Neuronal stem cell (in vitro differentiated cells): ENCODE data around the gene XRCC3.

Source experiments
- DNase-seq: peaks from one replicate; pipeline ENCODE4 v3.0.0-alpha.2; 2013; ENCODE audit warnings: low spot score
- H2AFZ ChIP-seq: one replicate; pipeline ENCODE4 v1.6.1; 2013; ENCODE audit warnings: mild to moderate bottlenecking, low read length, inconsistent platforms
- H2AK5ac ChIP-seq: 2 replicates; pipeline ENCODE4 v1.6.1; 2013; ENCODE audit warnings: low read depth, mild to moderate bottlenecking, inconsistent platforms, low read length, moderate library complexity, mixed read lengths
- H2BK120ac ChIP-seq: 2 replicates; pipeline ENCODE4 v1.6.1; 2013; ENCODE audit warnings: low read depth, mild to moderate bottlenecking, inconsistent platforms, low read length, moderate library complexity, mixed read lengths
- H2BK12ac ChIP-seq: one replicate; pipeline ENCODE4 v1.6.1; 2013; ENCODE audit warnings: low read length, inconsistent platforms
- H2BK15ac ChIP-seq: 2 replicates; pipeline ENCODE4 v1.6.1; 2013; ENCODE audit warnings: mild to moderate bottlenecking, low read length, inconsistent platforms, mixed read lengths
- H2BK5ac ChIP-seq: one replicate; pipeline ENCODE4 v1.6.1; 2013; ENCODE audit warnings: inconsistent platforms, mild to moderate bottlenecking, low read length, moderate library complexity
- H3K14ac ChIP-seq: one replicate; pipeline ENCODE4 v1.6.1; 2013; ENCODE audit warnings: low read length, inconsistent platforms
- H3K18ac ChIP-seq: 2 replicates; pipeline ENCODE4 v1.6.1; 2013; ENCODE audit warnings: low read length, inconsistent platforms
- H3K23ac ChIP-seq: 2 replicates; pipeline ENCODE4 v1.6.1; 2013; ENCODE audit warnings: low read depth, mild to moderate bottlenecking, mixed read lengths, low read length, inconsistent platforms; ENCODE audit not compliant: poor library complexity
- H3K27ac ChIP-seq: replicated peaks from 3 replicates; pipeline ENCODE4 v1.5.1; 2013; ENCODE audit warnings: low read length, inconsistent platforms
- H3K27me3 ChIP-seq, 3 experiments: 2 replicates each; pipeline ENCODE4 v1.6.1; 2013; ENCODE audit warnings: low read length in 3 of 3, mild to moderate bottlenecking in 2 of 3, inconsistent platforms in 1 of 3, low read depth in 1 of 3, mixed read lengths in 1 of 3, moderate library complexity in 1 of 3; ENCODE audit not compliant: control insufficient read depth in 3 of 3, insufficient read depth in 3 of 3
- H3K36me3 ChIP-seq, 2 donors: replicated peaks in 1 of 2; 2 replicates each; pipeline ENCODE4 v1.6.1; 2013; ENCODE audit warnings: low read length in 2 of 2; ENCODE audit not compliant: control insufficient read depth in 2 of 2, insufficient read depth in 2 of 2
- H3K4ac ChIP-seq: 2 replicates; pipeline ENCODE4 v1.6.1; 2013; ENCODE audit warnings: inconsistent platforms, mild to moderate bottlenecking, low read length, moderate library complexity
- H3K4me1 ChIP-seq, 2 donors: 1 replicate in 1 of 2; 2 replicates in 1 of 2; pipeline ENCODE4 v1.6.1; 2013; ENCODE audit warnings: low read length in 2 of 2, low read depth in 1 of 2; ENCODE audit not compliant: control insufficient read depth in 2 of 2, insufficient read depth in 1 of 2
- H3K4me2 ChIP-seq: one replicate; pipeline ENCODE4 v1.6.1; 2013; ENCODE audit warnings: mild to moderate bottlenecking, low read length, inconsistent platforms; ENCODE audit not compliant: insufficient read depth, poor library complexity, severe bottlenecking
- H3K4me3 ChIP-seq, 2 donors: 2 replicates each; pipeline ENCODE4 v1.5.1; 2013; ENCODE audit warnings: low read length in 2 of 2, mild to moderate bottlenecking in 2 of 2, inconsistent platforms in 1 of 2, moderate library complexity in 1 of 2
- H3K79me1 ChIP-seq: one replicate; pipeline ENCODE4 v1.6.1; 2013; ENCODE audit warnings: low read depth, mild to moderate bottlenecking, inconsistent platforms, low read length, moderate library complexity
- H3K9ac ChIP-seq: one replicate; pipeline ENCODE4 v1.6.1; 2013; ENCODE audit warnings: mild to moderate bottlenecking, low read depth, low read length, inconsistent platforms; ENCODE audit not compliant: poor library complexity
- H3K9me3 ChIP-seq, 2 donors: replicated peaks in 1 of 2; 2 replicates each; pipeline versions ENCODE3 to v1.6.1; 2013; ENCODE audit warnings: low read length in 2 of 2, mild to moderate bottlenecking in 2 of 2, inconsistent platforms in 1 of 2, low read depth in 1 of 2, mixed read lengths in 1 of 2, moderate library complexity in 1 of 2; ENCODE audit not compliant: control insufficient read depth in 2 of 2, insufficient read depth in 1 of 2
- H4K8ac ChIP-seq: one replicate; pipeline ENCODE4 v1.6.1; 2013; ENCODE audit warnings: low read depth, mild to moderate bottlenecking, inconsistent platforms, low read length, moderate library complexity
- H4K91ac ChIP-seq: one replicate; pipeline ENCODE4 v1.6.1; 2013; ENCODE audit warnings: low read length, low read depth, mild to moderate bottlenecking, inconsistent platforms; ENCODE audit not compliant: poor library complexity
- WGBS, 2 donors: extraction: QIAGEN DNeasy Blood & Tissue Kit; methylation state at CpG; one replicate each; pipeline ENCODE4 v1.1.7; 2013; ENCODE audit warnings: missing lambda C conversion rate in 2 of 2, mixed read lengths in 1 of 2; ENCODE audit not compliant: insufficient read length in 2 of 2, insufficient replicate concordance in 1 of 2; ENCODE audit errors: extremely low coverage in 2 of 2; 5-methylcytosine and 5-hydroxymethylcytosine counted together

Gene XRCC3

DNA sequence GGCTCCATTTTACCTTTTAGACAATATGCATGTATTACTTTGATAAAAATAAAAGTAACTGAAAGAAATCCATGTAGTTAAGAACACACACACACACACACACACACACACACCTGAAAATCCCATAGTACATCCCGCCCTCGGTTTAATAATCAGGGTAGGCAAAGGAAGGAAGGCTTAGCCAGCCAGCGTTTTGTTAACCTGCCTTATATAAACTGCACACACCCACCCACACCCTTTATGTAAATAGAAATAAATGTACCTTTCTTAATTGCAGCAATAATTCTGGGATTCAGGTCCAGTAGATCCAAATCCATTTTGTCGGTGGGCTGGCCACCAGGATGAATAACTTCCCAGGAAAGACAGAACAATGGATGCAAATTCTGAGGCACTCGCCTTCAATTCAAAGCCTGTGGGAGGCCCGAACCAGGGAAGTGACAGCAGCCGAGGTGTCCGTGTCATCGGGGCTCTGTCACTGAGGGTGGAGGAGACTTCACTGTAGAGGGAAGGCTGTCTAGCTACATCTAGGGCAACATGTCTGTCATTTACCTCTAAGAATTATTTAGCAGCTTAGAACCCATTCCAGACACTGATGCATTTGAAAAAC, 4.4 kb downstream of the XRCC3 start:
- Histone ChIP-seq H3K27ac (no peak overlapping the region), H3K79me1 (peaks cover 24% of the 10 kb centered on the region), H3K18ac (no peak overlapping the region), H2BK12ac (no peak overlapping the region), H3K4me3 (no peak overlapping the region), H3K4ac (no peak overlapping the region), H3K27me3 (no peaks in the 10 kb centered on the region), H3K9ac (no peak overlapping the region), H3K9me3 (no peaks in the 10 kb centered on the region), H4K8ac (no peak overlapping the region), H2AFZ (no peak overlapping the region), H2BK15ac (no peak overlapping the region), H2BK5ac (no peak overlapping the region), H3K4me1 (peaks cover 10 to 12% of the 10 kb centered on the region in 2 donors), H3K4me2 (no peak overlapping the region), H3K14ac (no peak overlapping the region), H2AK5ac (no peak overlapping the region), H3K23ac (no peak overlapping the region), H2BK120ac (no peak overlapping the region), H3K36me3 (peaks cover 27 to 81% of the 10 kb centered on the region in 2 donors), H4K91ac (no peak overlapping the region)
- no CpG with 5 or more reads among the region's 9 CpGs for WGBS, 2 donors
- no peak for DNase-seq

DNA sequence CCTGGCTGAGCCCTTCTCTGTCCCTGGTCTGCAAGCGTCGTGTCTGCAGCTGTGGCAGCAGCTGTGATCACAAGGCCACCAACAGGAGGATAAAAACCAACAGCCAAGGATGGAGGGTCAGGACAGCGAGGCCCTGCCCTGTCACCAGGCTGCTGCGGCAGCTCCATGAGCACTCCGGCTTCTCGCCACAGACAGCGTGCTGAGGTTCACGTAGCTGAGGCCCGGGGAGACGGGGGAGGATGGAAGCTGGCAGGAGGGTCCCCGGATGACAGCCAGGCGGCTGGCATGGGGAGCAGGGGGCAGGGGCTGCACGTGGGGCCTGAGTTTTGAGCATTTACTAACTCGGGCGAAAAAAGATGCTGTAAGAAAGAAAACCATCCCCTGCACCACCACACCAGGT, 5.4 kb downstream of the XRCC3 start:
- H3K9me3 ChIP-seq: no peaks in the 10 kb centered on the region
- H2BK15ac ChIP-seq: no peak overlapping the region
- H4K91ac ChIP-seq: no peak overlapping the region
- H3K79me1 ChIP-seq: peaks cover 24% of the 10 kb centered on the region
- H3K4ac ChIP-seq: no peak overlapping the region
- H3K27me3 ChIP-seq: no peaks in the 10 kb centered on the region
- WGBS, 2 donors: no CpG with 5 or more reads among the region's 15 CpGs
- no peak overlapping the region for H3K4me3 ChIP-seq
- H2AK5ac ChIP-seq: no peak overlapping the region
- peaks cover 10 to 21% of the 10 kb centered on the region in 2 donors for H3K4me1 ChIP-seq
- no peak for DNase-seq
- no peak overlapping the region for H4K8ac ChIP-seq
- H3K14ac ChIP-seq: no peak overlapping the region
- H3K18ac ChIP-seq: no peak overlapping the region
- H2BK5ac ChIP-seq: no peak overlapping the region
- no peak overlapping the region for H3K4me2 ChIP-seq
- H2BK12ac ChIP-seq: no peak overlapping the region
- no peak overlapping the region for H3K23ac ChIP-seq
- H2BK120ac ChIP-seq: no peak overlapping the region
- no peak overlapping the region for H3K9ac ChIP-seq
- no peak overlapping the region for H3K27ac ChIP-seq
- H2AFZ ChIP-seq: no peak overlapping the region
- H3K36me3 ChIP-seq: peaks cover 31 to 92% of the 10 kb centered on the region in 2 donors

DNA sequence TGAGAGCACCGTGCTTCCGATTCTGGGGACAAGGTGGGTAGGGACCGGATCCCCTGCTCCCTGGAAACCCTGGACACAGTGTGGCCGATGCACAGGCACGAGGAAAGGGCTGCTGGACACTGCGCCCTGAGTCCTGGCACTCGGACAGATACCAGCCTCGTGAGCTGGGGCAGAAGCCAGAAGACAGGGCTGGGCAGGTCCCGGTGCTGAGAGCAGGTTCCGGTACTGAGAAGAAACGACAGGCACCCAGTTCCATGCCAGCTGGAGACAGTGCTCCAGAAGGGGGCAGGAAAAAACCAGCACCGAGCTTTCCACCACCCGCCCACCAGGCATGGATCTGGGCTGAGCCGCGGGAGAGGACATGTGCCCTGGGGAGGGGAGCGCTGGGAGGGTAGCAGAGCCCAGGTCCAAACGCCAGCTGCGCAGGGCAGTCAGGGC, 6.5 kb downstream of the XRCC3 start:
- Histone ChIP-seq H3K27ac (no peak overlapping the region), H3K9me3 (no peaks in the 10 kb centered on the region), H3K4ac (no peak overlapping the region), H2AFZ (no peak overlapping the region), H3K14ac (no peak overlapping the region), H3K9ac (peak overlapping the region; percentile 34), H3K4me2 (no peak overlapping the region), H2BK15ac (no peak overlapping the region), H3K4me3 (no peak overlapping the region), H3K79me1 (peaks cover 25% of the 10 kb centered on the region), H3K18ac (no peak overlapping the region), H3K27me3 (no peaks in the 10 kb centered on the region), H2BK12ac (no peak overlapping the region), H3K23ac (peak overlapping the region; percentile 4), H4K8ac (no peak overlapping the region), H2AK5ac (no peak overlapping the region), H3K4me1 (peaks cover 9 to 20% of the 10 kb centered on the region in 2 donors), H3K36me3 (peaks cover 36 to 98% of the 10 kb centered on the region in 2 donors), H2BK5ac (no peak overlapping the region), H4K91ac (no peak overlapping the region), H2BK120ac (peak overlapping the region; percentile 7)
- DNase-seq: no peak
- no CpG with 5 or more reads among the region's 18 CpGs for WGBS, 2 donors

GRCh38 chr14:103707329-103708263, 7.7 kb downstream of the XRCC3 start:
- no peak overlapping the region for H2BK120ac ChIP-seq
- no peak overlapping the region for H3K27ac ChIP-seq
- peaks cover 45 to 97% of the 10 kb centered on the region in 2 donors for H3K36me3 ChIP-seq
- no peak overlapping the region for H2BK12ac ChIP-seq
- peaks cover 6 to 27% of the 10 kb centered on the region in 2 donors for H3K4me1 ChIP-seq
- no peak for DNase-seq
- no peak overlapping the region for H3K4ac ChIP-seq
- H3K9me3 ChIP-seq: no peaks in the 10 kb centered on the region
- H2BK5ac ChIP-seq: peak overlapping the region; percentile 66
- no peak overlapping the region for H2BK15ac ChIP-seq
- H3K14ac ChIP-seq: no peak overlapping the region
- H2AK5ac ChIP-seq: peak overlapping the region; percentile 81
- H2AFZ ChIP-seq: no peak overlapping the region
- H4K91ac ChIP-seq: no peak overlapping the region
- H3K9ac ChIP-seq: peak overlapping the region; percentile 17
- peaks cover 16% of the 10 kb centered on the region for H3K79me1 ChIP-seq
- H3K27me3 ChIP-seq: no peaks in the 10 kb centered on the region
- H3K4me2 ChIP-seq: no peak overlapping the region
- H3K4me3 ChIP-seq: no peak overlapping the region
- H3K23ac ChIP-seq: peak overlapping the region; percentile 98
- no CpG with 5 or more reads among the region's 29 CpGs for WGBS, 2 donors
- no peak overlapping the region for H4K8ac ChIP-seq
- peak overlapping the region; percentile 28 for H3K18ac ChIP-seq
